ENCODE results near the gene KCNE1.
"Not testable (repeated sequence)": the region's sequence is repeated elsewhere in the genome, so short reads cannot be mapped to it uniquely, and the experiment has no call there.

Gene KCNE1

GRCh38 chr21:34510148-34511142 is 1.6 kb downstream of the KCNE1 start:
- DNase-seq = peak; percentile 48 to 63

- no peak for DNase-seq
Observed at GRCh38 chr21:34509151-34509550, 2.9 kb downstream of the KCNE1 start.

GRCh38 chr21:34504595-34504994 is 7.4 kb downstream of the KCNE1 start:
- DNase-seq = no peak

DNA sequence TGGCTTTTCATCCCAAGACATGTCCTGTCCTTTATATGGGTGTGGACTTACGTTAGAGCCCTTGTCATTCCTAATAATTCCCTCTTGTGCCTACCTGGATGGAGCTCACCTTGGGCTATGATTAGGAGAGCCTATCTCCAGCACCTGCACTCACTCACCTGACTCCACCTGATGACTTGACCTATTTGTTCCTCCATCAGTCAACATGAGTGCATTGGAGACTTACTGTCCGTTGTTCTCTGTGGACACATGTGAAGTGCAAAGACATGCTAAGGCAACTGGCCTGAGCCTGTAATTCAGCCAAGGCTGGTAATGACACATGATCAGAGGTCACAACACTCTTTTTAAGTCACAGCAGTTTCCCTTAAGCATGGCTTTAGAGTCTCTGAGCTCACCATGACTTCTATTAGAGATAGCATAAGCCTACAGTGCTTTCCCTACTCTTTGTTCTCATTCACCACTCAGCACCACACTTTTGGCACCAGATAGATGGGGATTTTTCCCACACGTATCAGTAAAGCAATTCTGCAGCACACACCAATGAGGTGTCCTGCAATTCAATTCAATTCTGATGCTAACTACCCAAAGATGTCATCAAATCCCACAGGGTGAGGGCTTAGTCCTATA is 9.4 kb downstream of the KCNE1 start:
- no peak for DNase-seq

- DNase-seq = no peak
Observed at GRCh38 chr21:34501716-34502115, 10.3 kb downstream of the KCNE1 start.

DNA sequence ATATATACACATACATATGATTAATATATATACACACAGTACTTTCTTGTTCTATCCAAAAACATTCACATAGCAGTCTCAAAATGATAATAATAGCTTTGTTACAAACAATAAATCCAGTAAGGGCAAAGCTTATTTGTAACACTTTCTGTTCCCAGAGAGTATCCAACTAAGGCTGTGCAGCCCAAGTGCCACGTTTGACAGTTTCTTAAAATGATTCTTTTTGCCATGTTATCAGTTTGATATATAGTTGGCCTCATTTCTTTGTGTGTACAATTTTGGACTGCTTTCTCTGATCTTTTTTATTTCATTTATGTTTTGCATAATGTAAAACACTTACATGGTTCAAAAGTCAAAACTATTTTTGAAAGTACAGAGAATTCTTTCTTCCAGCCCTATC is 11.8 kb downstream of the KCNE1 start:
- no peak for DNase-seq

DNA sequence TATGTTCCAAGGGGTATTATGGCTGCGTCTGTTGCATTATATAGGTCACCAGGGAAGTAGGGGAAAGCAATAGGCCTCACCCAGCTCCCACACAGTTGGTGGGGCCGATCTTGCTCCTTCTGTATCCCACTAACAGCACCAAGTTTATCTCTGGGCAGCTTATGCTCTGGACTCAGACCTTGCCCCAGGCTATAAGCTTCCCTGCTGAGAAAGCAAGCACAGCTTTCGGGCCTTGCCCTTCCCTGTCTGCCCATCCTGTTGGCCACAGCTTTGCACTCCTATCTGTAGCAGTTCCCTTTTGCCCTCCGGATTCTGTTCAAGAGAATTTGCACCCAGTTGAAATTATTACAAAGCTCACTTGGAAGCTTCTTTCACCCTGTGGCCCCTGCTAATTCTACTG is 12.9 kb downstream of the KCNE1 start:
- DNase-seq = no peak

- DNase-seq = no peak
Observed at GRCh38 chr21:34498623-34499022, 13.4 kb downstream of the KCNE1 start.

GRCh38 chr21:34483854-34484253 is 28.2 kb downstream of the KCNE1 start:
- DNase-seq = not testable (repeated sequence)

DNA sequence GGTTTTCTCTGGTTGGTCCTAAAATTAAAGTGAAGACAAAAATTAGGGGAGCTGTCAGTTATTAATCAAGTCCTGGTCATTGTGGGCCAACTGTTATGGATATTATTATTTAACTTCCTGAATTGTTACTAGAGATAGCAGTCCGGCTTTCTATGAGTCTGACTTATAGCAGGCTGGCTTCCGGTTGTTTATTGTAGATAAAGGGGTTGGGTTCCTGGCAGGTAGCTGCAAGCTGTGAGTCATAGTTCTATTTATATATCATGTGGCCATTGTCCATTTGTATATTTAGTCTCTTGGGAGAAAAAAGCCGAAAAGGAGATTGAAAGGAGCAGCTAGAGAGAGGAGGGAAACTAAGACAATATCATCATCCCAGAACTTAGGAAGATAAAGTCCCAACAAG is 28.6 kb downstream of the KCNE1 start:
- not testable (repeated sequence) for DNase-seq

DNA sequence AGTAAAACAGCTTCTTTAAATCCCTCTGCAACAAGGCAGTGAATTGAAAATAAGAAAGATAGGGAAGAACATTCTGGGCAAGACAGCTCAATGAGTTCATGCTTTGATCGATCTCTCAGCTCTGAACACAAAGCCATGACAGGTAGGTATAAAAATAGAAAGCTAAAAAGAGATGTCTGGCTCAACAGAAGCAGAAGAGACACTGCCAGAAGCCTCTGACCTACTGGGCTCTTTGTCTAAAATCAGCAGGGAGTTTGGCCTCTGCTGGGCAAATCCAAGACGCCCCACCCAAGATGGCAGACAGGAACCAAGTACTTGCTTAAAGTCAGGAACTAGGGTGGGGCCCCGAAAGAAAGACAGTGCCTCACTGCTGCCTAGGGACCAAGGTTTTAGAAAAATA is 44.7 kb downstream of the KCNE1 start:
- not testable (repeated sequence) for DNase-seq

DNA sequence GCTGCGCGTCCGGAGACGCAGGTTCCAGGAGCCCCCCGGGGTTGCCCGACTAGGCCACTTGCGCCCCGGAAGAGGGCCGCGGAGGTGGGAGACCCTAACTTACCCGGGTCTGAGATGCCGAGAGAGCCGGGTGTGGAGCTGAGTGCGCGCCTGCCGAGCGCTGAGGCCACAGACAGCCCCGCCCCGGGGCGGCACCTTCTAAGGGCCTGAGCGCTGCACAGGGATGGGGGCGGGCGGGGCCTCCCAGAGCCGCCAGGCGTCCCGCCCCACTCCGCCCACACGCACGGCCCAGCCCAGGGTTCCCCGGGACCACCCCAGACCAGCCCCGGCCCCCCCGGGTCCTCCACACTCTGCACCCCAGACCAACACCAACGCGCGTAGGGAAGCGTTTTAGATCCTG is 52.6 kb downstream of the KCNE1 start:
- not testable (repeated sequence) for DNase-seq

DNA sequence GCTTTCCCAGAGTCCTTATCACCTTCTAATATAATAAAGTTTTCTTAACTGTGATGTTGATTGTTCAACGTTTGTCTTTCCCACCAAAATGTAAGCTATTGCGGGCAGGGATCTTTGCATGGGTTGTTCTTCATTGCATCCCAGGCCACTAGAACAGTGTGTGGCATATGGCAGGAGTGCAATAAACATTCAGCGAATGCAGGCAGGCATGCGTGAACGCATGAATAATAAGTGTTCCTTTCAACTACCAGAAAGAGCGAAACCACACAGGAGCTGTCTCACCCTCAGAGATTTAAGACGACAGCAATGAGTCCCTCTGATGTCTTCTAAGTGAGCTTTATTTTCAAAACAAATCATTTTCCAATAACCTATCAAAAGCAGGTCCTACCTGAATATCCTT is 53.7 kb downstream of the KCNE1 start:
- not testable (repeated sequence) for DNase-seq

- not testable (repeated sequence) for DNase-seq
Observed at GRCh38 chr21:34456180-34456579, 55.8 kb downstream of the KCNE1 start.

DNA sequence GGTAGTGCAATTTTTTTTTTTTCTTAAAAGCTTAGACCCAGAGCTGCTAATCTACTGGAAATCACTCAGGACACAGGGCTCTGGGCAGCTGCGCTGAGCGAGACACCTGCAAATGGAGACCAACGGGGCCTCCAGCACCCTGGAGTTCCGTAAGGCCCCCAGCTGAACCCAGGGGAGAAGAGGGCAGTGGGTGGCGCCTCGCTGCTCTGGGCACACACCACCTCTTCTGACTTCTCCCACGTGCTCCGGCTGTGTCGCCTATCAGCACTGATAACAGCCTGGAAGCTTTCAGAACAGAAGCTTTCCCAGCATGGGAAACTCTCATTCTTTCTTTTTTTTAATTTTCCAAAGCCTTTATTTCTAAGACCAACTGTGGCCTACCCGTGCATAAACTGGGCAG is 56.4 kb downstream of the KCNE1 start:
- not testable (repeated sequence) for DNase-seq

- DNase-seq = not testable (repeated sequence)
Observed at GRCh38 chr21:34447018-34447417, 65.0 kb downstream of the KCNE1 start.

- DNase-seq = not testable (repeated sequence)
Observed at GRCh38 chr21:34443486-34443885, 68.5 kb downstream of the KCNE1 start.

DNA sequence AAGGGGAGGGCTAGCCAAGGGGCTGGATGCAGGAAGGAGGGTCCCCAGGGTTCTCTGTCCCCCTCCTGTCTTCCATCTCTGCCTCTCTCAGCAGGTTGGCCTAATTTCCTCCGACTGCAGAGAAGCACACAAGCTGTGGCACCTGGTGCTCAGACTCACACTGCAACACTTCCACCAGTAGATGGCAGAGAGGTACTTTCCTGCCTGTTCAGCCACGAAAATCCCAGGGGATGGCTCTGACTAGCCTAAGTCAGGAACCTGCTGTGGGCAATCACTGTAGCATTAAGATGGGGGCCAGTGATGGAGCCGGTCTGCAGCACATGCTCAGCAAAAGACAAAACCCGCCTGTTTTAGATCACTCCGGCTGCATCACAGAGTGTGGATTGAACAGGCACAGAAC is 82.3 kb downstream of the KCNE1 start:
- not testable (repeated sequence) for DNase-seq

- DNase-seq = not testable (repeated sequence)
Observed at GRCh38 chr21:34428441-34428840, 83.6 kb downstream of the KCNE1 start.

- DNase-seq = not testable (repeated sequence)
Observed at GRCh38 chr21:34427339-34427738, 84.7 kb downstream of the KCNE1 start.

DNA sequence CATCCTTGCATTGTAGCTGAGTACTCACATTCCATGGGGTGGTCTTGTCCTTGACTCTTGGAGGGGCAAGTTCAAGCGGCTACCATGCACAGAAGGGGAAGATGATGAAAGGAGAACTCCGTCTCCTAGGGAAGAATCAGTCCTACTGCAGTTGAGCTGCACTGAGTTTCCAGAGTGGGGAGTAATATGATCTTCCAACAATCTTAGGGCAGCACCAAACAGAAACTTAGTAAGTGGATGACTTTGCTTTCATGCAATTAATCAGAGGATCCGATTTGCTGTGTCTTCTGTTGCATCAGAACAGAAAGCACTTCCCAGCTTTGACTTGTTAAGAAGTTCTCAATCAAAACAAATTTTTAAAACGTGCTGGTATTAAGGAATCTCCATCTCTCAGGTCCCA is 88.2 kb downstream of the KCNE1 start, which contains the start of gene SMIM34:
TSS of gene SMIM34 (minus strand) at position 147 of the 400 bp plus-strand sequence. CDS start at position 35, 112 bp downstream.
- DNase-seq = not testable (repeated sequence)

DNA sequence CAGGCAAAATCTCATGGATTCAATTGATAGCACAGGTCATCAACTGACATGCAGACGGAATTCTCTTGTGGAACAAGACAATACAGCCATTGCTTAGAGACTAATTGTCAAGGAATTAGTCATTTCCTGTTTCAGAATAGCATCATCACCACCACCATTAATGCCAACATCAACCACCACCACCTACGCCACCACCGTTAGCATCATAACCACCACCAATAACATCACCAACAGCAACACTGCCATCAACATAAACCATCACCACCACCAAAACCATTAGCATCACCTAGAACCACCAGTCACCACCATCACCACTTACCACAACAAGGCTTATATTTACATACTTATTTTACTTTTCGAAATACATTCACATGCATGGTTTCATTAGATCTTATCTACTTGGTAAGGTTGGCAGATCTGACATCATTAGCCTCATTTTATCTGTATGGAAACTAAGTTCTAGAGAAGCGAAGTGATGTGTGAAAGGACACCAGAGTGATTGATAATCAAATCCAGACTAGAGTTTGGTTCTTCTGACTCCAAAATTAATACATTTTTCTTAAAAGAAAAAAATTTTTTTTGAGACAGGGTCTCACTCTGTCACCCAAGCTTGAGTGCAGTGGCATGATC is 94.4 kb downstream of the KCNE1 start:
- not testable (repeated sequence) for DNase-seq

GRCh38 chr21:34407294-34407693 is 104.7 kb downstream of the KCNE1 start:
- not testable (repeated sequence) for DNase-seq

Measured in Kasumi-1 (cell line).